DOHH2 (cell line): ENCODE measurements around the gene VAC14.

Experiments used
- EZH2phosphoT487 ChIP-seq: fragments of 200-600 bp; sonication (generic); IDR thresholded peaks from 2 replicates; pipeline ENCODE4 v1.6.1; 2017; ENCODE audit warnings: borderline replicate concordance, mild to moderate bottlenecking, antibody characterized with exemption, low read length, moderate library complexity, mixed read lengths
- TF ChIP-seq, protein P1 (sequence below): fragments of 200-600 bp; sonication (generic); IDR thresholded peaks from one replicate; pipeline ENCODE4 v1.5.1; 2014; ENCODE audit warnings: antibody characterized with exemption, mild to moderate bottlenecking, low read depth, low read length; ENCODE audit not compliant: poor library complexity, severe bottlenecking

DNA sequence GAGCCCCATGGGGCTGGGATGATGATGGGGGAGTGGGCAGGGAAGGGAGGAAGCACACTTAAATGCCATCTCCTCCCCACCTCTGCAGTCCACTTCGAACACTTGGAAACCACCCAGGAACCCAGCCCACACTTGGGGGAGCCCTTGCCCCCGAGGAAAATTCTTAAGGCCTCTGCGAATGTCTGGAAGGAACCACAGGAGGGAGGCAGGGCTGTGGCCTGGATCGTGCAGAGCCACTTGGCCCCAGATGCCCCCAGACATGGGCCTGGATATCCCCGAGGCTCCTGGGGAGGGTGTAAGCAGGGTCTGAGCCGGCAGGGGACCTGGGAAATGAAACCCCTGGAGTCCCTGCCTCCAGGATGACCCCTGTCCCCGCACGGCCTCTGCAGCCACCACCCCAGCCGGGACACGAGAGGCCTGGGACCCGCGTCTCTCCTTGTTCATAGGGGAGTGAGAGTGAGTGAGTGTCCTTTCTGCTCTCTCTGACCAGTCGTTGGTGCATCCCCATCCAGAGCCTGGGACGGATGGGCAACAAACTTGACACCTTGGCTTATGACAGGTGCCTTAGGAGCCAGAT is 103.3 kb downstream of the VAC14 start:
- TF ChIP-seq, protein P1, sequence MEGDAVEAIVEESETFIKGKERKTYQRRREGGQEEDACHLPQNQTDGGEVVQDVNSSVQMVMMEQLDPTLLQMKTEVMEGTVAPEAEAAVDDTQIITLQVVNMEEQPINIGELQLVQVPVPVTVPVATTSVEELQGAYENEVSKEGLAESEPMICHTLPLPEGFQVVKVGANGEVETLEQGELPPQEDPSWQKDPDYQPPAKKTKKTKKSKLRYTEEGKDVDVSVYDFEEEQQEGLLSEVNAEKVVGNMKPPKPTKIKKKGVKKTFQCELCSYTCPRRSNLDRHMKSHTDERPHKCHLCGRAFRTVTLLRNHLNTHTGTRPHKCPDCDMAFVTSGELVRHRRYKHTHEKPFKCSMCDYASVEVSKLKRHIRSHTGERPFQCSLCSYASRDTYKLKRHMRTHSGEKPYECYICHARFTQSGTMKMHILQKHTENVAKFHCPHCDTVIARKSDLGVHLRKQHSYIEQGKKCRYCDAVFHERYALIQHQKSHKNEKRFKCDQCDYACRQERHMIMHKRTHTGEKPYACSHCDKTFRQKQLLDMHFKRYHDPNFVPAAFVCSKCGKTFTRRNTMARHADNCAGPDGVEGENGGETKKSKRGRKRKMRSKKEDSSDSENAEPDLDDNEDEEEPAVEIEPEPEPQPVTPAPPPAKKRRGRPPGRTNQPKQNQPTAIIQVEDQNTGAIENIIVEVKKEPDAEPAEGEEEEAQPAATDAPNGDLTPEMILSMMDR = no peak
- no peak for TF ChIP-seq EZH2phosphoT487
